Astrocyte of the cerebellum (primary cell): Measurements from ENCODE around the gene RDH5.

ENCODE experiments used
- DNase-seq: peaks from one replicate; pipeline ENCODE4 v3.0.0-alpha.2; 2011; ENCODE audit warnings: low read depth
- H3K4me3 ChIP-seq: 2 replicates; pipeline ENCODE4 v1.5.1; 2011; ENCODE audit warnings: mild to moderate bottlenecking, low read depth, low read length, moderate library complexity
- in situ Hi-C: cut with HindIII; loops from 2 replicates; pipeline ENCODE4 v1.10.0; 2017; ENCODE audit warnings: low sequenced_read_pairs
- TF ChIP-seq, protein P1 (sequence below): IDR thresholded peaks from 2 replicates; pipeline ENCODE4 v1.5.1; 2012; ENCODE audit warnings: low read length, low read depth, moderate library complexity, mild to moderate bottlenecking; ENCODE audit errors: missing control alignments

The RDH5 gene

DNA sequence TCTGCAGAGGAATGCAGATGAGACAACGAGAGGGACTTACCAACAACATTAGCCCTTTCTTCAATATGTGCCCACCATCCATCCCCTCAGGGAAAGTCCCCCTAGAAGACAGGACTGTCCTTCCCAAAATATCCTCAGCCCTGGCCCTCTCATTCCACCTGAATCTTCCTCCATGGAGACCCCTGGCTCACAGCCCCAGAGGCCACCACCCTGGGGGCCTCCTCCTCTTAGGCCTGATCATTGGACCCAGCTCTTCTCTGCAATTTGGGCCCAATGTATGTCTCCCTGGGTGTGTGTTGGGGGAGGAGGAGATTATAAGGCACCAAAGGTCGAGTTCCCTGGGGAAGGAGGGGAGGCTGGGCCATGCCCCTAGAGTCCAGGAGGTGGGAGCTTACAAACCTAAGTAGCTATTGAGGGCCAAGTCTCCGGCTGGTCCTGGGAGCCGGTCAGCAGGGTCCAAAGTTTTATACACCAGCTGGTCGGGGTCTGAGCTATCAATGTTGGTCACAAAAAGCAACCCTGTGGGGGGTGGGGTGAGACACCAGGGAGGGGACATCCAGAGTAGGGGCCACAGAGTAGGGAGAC, 20.6 kb upstream of the RDH5 start:
- no peak for DNase-seq
- no peak overlapping the region for H3K4me3 ChIP-seq
- in situ Hi-C loops, result no loop called here
- TF ChIP-seq, protein P1, sequence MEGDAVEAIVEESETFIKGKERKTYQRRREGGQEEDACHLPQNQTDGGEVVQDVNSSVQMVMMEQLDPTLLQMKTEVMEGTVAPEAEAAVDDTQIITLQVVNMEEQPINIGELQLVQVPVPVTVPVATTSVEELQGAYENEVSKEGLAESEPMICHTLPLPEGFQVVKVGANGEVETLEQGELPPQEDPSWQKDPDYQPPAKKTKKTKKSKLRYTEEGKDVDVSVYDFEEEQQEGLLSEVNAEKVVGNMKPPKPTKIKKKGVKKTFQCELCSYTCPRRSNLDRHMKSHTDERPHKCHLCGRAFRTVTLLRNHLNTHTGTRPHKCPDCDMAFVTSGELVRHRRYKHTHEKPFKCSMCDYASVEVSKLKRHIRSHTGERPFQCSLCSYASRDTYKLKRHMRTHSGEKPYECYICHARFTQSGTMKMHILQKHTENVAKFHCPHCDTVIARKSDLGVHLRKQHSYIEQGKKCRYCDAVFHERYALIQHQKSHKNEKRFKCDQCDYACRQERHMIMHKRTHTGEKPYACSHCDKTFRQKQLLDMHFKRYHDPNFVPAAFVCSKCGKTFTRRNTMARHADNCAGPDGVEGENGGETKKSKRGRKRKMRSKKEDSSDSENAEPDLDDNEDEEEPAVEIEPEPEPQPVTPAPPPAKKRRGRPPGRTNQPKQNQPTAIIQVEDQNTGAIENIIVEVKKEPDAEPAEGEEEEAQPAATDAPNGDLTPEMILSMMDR, result no peak

DNA sequence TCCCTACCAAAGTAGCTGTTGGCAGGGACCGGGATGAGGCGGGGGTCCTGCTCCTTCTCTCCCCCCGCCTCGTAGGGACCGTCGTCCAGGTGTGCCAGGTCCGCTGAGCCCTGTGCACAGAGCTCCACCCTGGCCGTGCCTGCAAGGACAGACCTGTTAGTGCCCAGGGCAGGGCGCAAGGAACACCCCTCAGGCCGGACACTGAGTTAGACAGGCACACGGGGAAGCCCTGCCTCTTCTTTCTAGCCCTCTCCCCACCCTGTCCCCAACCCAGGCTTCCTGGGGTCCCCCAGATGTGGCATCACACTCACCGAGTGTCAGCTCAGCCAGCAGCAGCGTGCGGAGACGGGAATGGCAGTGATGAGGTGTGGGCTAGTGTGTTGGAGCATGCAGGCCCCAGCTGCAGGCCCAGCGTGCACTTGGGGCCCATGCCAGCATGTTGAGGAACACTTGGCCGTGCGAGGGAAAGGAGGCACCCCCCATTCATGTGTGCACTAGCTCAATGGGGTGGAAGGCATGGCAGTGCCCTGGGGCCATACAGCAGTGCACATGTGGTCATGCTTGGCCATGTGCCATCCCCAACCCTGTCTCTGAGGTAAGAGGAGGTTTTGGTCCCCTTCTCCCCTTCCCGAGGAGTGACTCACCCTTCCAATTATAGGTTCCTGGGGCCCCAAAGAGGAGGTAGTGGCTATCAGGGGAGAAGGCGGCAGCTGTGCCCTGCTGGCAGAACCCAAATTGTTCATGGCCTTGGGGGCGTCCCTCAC, 19.8 kb upstream of the RDH5 start:
- in situ Hi-C loops, result no loop called here
- no peak for DNase-seq
- TF ChIP-seq, protein P1, result no peak
- H3K4me3 ChIP-seq, result no peak overlapping the region

DNA sequence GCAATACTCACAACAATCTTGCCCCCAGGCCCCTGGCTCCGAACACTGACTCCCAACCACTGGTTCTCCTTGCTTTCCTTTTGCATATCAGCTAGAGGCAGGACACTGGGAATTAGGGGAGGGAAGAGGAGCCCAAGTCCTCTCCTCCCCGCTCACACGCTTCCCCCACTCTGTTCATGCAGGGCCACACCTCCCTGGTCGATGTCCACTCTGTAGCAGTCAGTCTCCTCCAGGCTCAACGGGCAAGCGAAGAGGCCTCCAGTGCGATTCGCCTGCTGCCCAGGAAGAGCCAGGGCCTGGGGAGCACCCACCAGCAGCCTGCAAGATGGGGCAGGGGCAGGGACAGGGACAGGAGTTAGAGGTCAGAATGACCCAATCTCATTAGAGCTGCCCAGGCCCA, 17.3 kb upstream of the RDH5 start:
- TF ChIP-seq, protein P1, result no peak
- no peak overlapping the region for H3K4me3 ChIP-seq
- in situ Hi-C loops, result no loop called here
- DNase-seq, result no peak

DNA sequence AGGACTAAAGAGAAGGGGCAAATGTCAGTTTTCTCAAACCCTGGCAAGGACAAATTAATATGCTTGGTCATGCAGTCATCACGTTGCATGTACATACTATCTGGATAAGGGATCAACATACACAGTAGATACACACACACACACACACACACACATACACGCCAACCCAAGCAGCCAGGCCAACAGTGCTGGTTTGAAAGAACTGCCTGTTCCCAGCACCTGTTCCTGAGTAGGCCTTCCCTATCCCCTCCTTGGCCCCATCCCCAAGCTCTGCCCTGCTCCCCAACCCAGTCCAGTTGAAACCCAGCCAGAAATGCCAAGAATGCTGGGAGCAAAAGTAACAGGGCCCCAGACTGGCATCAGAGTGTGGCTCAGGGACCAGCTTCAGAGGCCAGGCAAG, 16.9 kb upstream of the RDH5 start:
- in situ Hi-C loops, result no loop called here
- H3K4me3 ChIP-seq, result no peak overlapping the region
- DNase-seq, result no peak
- TF ChIP-seq, protein P1, result no peak

DNA sequence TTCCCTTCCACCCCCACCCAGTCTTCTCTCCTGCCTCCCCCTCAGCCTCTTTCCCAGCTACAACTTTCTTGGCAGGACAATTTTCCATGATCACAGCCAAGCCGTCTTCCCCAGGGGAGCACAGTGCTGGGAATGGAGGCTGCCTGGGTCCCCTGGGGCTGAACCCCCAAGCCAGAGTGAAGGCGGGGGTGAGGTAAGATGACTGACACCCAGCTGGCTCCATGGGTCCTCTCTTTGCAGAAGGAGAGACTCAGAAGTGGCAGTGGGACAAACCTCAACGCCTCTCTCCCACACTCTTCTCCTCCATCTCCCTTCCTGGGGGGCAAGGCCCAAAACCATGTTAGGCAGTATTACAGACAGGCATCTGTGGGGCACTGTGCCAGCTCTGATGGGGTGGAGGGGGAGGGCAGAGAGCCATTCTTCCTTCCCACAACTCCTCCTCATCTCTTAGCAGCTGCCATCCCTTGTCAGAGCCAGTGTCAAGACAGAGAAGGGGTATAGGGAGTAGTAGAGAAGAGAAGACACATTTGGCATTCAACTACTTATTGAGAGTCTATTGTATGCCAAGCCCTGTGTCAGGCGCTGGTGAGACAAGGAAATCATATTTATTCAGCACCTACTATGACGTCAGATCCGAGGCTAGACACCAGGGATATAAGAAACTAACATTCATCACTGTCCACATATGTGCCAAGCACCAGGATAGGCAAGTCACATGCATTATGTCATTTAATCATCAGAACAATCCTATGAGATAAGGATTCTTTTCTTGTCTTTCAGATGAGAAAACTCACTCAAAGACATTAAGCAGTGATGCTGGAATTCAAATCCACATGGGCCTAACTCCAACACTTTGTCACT, 16.1 kb upstream of the RDH5 start:
- DNase-seq, result no peak
- TF ChIP-seq, protein P1, result no peak
- no peak overlapping the region for H3K4me3 ChIP-seq
- in situ Hi-C loops, result no loop called here

DNA sequence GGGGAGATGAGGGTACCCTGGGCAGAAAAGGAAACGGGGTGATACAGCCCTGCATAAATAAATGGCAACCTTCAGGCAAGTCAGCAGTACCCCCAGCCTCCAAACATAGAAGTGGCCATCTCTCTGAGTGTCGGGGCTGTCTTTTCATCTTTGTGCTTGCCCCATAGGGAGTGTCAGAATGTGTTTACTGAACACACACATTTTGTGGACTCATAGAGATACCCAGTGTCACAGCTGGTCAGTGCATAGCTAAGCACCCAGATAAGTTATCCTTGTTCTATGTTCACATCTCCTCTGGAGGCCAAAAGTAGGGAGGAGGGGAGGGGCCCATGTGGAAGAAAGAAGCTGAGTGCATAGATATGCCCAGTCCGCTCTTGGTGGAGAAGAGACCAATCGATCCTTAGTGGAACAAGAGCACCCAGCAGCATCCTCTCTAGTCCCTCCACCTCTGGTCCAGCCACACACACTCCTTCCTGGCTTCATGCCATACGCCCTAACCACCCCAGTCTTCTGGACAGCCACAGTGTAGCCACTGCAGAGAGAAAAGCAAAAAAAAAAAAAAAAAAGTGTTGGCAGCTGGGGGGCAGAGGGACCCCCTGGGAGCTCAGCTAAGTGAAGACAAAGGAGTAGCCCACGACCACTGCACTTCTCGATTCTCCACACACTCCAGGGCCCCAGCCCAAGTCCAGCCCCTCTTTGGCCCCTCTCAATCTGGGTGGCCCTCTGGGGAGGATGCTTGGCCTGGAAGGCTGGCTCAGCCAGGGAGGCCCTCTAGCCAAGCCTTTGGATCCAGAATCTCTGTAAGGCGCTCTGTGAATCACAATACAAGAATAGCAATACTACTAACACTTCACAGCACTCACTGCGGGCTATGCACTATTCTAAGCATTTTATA, 15.1 kb upstream of the RDH5 start:
- no peak overlapping the region for H3K4me3 ChIP-seq
- in situ Hi-C loops, result no loop called here
- TF ChIP-seq, protein P1, result no peak
- DNase-seq, result no peak
